Ovary (tissue), 9 donors: Measurements from ENCODE around the gene FAM47E. TPM values are rescaled to one million over a fixed set of nuclear protein-coding genes. Genes with fewer than 3 reads are reported as not detected.

ENCODE experiments used
- DNase-seq, 5 donors: peaks; one replicate each; pipeline ENCODE4 v3.0.0-alpha.2; 2019 to 2020
- H3K27ac ChIP-seq, 2 donors: fragments of 200-600 bp; one replicate each; pipeline versions ENCODE4 v1.5.1 to v1.8.0; 2019 to 2022
- H3K27me3 ChIP-seq: fragments of 200-600 bp; one replicate; pipeline ENCODE4 v1.8.0; 2022
- H3K36me3 ChIP-seq: fragments of 200-600 bp; sonication (generic); one replicate; pipeline ENCODE4 v1.5.1; 2019
- H3K4me1 ChIP-seq: one replicate; pipeline ENCODE4 v1.8.1; 2013; ENCODE audit warnings: mild to moderate bottlenecking, moderate library complexity; ENCODE audit not compliant: insufficient read depth
- H3K4me3 ChIP-seq: fragments of 200-600 bp; sonication (generic); one replicate; pipeline ENCODE4 v1.5.1; 2017
- H3K9me3 ChIP-seq, 2 donors: fragments of 200-600 bp in 1 of 2; sonication (generic) in 1 of 2; one replicate each; pipeline versions ENCODE4 v1.5.1 to v1.8.1; 2013 to 2019; ENCODE audit warnings: mild to moderate bottlenecking in 1 of 2, moderate library complexity in 1 of 2
- EP300 ChIP-seq: sonication (generic); formaldehyde crosslinking; IDR thresholded peaks from one replicate; pipeline ENCODE4 v1.6.1; 2017; ENCODE audit warnings: antibody characterized with exemption
- POLR2A ChIP-seq: fragments of 450-650 bp; IDR thresholded peaks from one replicate; pipeline ENCODE4 v1.6.1; 2017; ENCODE audit warnings: antibody characterized with exemption, mild to moderate bottlenecking, moderate library complexity
- WGBS, 3 donors: extraction: QIAGEN DNeasy Blood & Tissue Kit in 1 of 3; methylation state at CpG; one replicate each; pipeline versions ENCODE4 v1.1.5 to v1.1.7; 2013 to 2017; 5-methylcytosine and 5-hydroxymethylcytosine counted together
- intact Hi-C, 4 donors: fragments of 100-400 bp; cut with DNase I; formaldehyde crosslinking; loops; one replicate each; pipeline versions ENCODE4 v1.11.0 to v1.15.1; 2022 to 2023
- polyA plus RNA-seq, 2 donors: library from polyadenylated mRNA; stranded (reverse); fragments of 200-250 nt in 1 of 2; fragments of 350-450 nt in 1 of 2; fragmentation: Illumina TruSeq in 1 of 2; extraction: RNeasy Lipid Tissue Mini Kit (QIAGEN cat#74804) in 1 of 2; gene quantifications; one replicate each; pipeline ENCODE4 v1.2.3, GENCODE V29; 2013 to 2014
- total RNA-seq, 7 donors: library from RNA; depleted of rRNA in 2 of 7; stranded (reverse); fragments of >200 nt in 2 of 7; fragmentation: NEBNext Ultra II Directional in 3 of 7; extraction: Animal tissue kit (Norgen Biotek cat#: 25700) in 3 of 7; gene quantifications; one replicate each; pipeline versions ENCODE4 v1.1.0 to v1.2.4, GENCODE V29; 2016 to 2023
- TF ChIP-seq, protein P1 (sequence below), 3 donors: fragments of 450-650 bp in 2 of 3; fragments of 200-600 bp in 1 of 3; IDR thresholded peaks; one replicate each; pipeline versions ENCODE4 v1.5.1 to v1.8.0; 2016 to 2022; ENCODE audit warnings: antibody characterized with exemption in 3 of 3, mild to moderate bottlenecking in 1 of 3
- donor health status: DM: no; HTN: no; CAD: no; lungs with moderate emphysema.
- donor health status: DM: no; HTN: no; CAD: no.
- donor health status: Bipolar disorder and iron deficiency.
- donor health status: DM: yes; HTN: yes; CAD: no.
- donor health status: DM: no; HTN: no; CAD: no.
- donor health status: DM: yes; HTN: yes; CAD: no.

FAM47E gene
- total and polyA plus RNA-seq, 9 donors = 0.08 to 8.2 (median 2.1) TPM

DNA sequence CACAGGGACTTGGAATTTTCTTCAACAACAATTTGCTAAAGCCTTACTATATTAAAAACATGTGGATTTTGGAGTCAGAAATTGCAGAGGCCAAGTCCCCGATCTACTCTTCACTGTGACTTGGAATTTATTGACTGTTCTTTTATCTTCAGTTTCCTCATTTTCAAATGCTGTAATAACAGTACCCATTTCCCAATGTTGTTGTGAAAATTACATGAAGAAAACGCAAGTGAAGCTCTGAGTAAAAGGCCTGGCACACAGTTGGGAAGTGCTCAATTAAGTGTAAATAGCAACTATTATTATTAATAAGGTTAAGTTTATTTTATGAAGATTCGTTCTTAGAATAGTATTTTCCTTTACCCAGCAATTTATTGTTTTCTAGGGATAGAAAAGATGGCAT lies 70.7 kb downstream of the FAM47E start:
- H3K4me3 ChIP-seq = no peak overlapping the region
- no peak for DNase-seq
- H3K36me3 ChIP-seq = no peaks in the 10 kb centered on the region
- no peaks in the 10 kb centered on the region for H3K27me3 ChIP-seq
- H3K9me3 ChIP-seq = no peaks in the 10 kb centered on the region
- no peak for TF ChIP-seq EP300
- TF ChIP-seq, protein P1, sequence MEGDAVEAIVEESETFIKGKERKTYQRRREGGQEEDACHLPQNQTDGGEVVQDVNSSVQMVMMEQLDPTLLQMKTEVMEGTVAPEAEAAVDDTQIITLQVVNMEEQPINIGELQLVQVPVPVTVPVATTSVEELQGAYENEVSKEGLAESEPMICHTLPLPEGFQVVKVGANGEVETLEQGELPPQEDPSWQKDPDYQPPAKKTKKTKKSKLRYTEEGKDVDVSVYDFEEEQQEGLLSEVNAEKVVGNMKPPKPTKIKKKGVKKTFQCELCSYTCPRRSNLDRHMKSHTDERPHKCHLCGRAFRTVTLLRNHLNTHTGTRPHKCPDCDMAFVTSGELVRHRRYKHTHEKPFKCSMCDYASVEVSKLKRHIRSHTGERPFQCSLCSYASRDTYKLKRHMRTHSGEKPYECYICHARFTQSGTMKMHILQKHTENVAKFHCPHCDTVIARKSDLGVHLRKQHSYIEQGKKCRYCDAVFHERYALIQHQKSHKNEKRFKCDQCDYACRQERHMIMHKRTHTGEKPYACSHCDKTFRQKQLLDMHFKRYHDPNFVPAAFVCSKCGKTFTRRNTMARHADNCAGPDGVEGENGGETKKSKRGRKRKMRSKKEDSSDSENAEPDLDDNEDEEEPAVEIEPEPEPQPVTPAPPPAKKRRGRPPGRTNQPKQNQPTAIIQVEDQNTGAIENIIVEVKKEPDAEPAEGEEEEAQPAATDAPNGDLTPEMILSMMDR (IDR thresholded peaks at IDR 0.05) = no peak
- 62 to 75% (median 73%) methylated on average over 3 of the region's 3 CpGs for whole genome bisulfite sequencing, 3 donors
- no peak overlapping the region for H3K27ac ChIP-seq
- H3K4me1 ChIP-seq = no peaks in the 10 kb centered on the region
- intact Hi-C loops = no loop called here

DNA sequence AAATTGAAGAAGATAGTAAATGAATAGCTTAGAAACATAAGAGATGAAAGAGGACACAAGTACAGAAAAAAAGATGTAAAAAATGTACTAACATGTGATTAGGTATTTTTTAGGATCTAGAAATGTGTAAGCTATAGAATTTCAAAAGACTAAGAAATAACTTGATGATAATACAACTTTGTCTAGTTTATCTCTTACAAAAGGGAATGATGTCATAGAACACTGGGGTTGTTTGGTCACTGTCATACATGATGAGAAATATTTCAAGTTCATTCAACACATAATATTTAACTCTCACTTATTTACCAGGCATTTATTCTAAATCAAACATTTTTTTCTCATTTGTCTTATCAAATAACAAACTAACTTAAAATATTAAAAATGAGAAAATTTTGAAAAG lies 73.6 kb downstream of the FAM47E start:
- TF ChIP-seq POLR2A = no peak
- TF ChIP-seq, protein P1 (IDR thresholded peaks at IDR 0.05) = no peak
- no peak for TF ChIP-seq EP300
- no peaks in the 10 kb centered on the region for H3K9me3 ChIP-seq
- H3K27me3 ChIP-seq = no peaks in the 10 kb centered on the region
- no peak overlapping the region for H3K27ac ChIP-seq
- H3K4me1 ChIP-seq = no peaks in the 10 kb centered on the region
- intact Hi-C loops = no loop called here
- H3K4me3 ChIP-seq = no peak overlapping the region
- no peaks in the 10 kb centered on the region for H3K36me3 ChIP-seq
- no peak for DNase-seq

DNA sequence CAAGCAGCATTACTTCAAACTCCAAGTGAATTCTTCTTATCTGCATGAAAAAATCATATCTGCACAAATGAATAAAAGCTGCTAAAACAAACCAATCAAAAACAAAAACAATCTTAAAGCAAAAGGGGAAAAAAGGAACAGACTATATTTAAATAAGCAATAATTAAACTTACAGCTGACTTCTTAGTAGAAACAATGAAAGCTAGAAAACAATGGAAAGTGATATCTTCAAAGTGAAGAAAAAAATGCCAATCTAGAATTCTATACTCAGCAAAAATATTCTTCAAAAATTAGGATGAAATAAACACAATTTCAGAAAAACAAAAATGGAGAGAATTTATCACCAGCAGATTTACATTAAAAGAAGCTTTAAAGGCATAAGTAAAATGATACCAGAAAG lies 75.0 kb downstream of the FAM47E start:
- intact Hi-C loops = no loop called here
- Histone ChIP-seq H3K27me3 (no peaks in the 10 kb centered on the region), H3K4me1 (no peaks in the 10 kb centered on the region), H3K4me3 (no peak overlapping the region), H3K9me3 (no peaks in the 10 kb centered on the region), H3K27ac (no peak overlapping the region), H3K36me3 (no peaks in the 10 kb centered on the region)
- DNase-seq = no peak
- TF ChIP-seq, protein P1 (IDR thresholded peaks at IDR 0.05) = no peak
- TF ChIP-seq POLR2A = no peak
- no peak for TF ChIP-seq EP300

Other genes with a start within 250 kb of the FAM47E start
- under 1 TPM in 3 of 7 donors, not detected in 4; 0.13 to 0.57 (median 0.20) TPM for gene CXCL9, start 244.2 kb upstream of the FAM47E start, total RNA-seq
- 1 to 10 TPM in 1 of 2 donors, under 1 TPM in 1; 0.06 to 8.2 TPM for gene CXCL9, start 244.2 kb upstream of the FAM47E start, polyA plus RNA-seq
- gene CXCL10, start 228.2 kb upstream of the FAM47E start, total RNA-seq = 10 to 100 TPM in 1 of 7 donors, 1 to 10 TPM in 1, under 1 TPM in 2, not detected in 3; 0.24 to 17.3 (median 1.0) TPM
- 1 to 10 TPM in 1 of 2 donors, under 1 TPM in 1; 0.12 to 5.3 TPM for gene CXCL10, start 228.2 kb upstream of the FAM47E start, polyA plus RNA-seq
- under 1 TPM in 2 of 7 donors, not detected in 5; 0.18 to 0.57 TPM for gene CXCL11, start 215.7 kb upstream of the FAM47E start, total RNA-seq
- gene CXCL11, start 215.7 kb upstream of the FAM47E start, polyA plus RNA-seq = 1 to 10 TPM in 1 of 2 donors, not detected in 1; 1.1 TPM
- gene ART3, start 177.0 kb upstream of the FAM47E start, total RNA-seq = under 1 TPM in 3 of 7 donors, not detected in 4; 0.41 to 0.83 (median 0.71) TPM
- 1 to 10 TPM in 1 of 2 donors, under 1 TPM in 1; 0.11 to 1.5 TPM for gene ART3, start 177.0 kb upstream of the FAM47E start, polyA plus RNA-seq
- gene NUP54, start 103.3 kb upstream of the FAM47E start, total RNA-seq = 10 to 100 TPM; 26.1 to 53.8 (median 45.4) TPM
- gene NUP54, start 103.3 kb upstream of the FAM47E start, polyA plus RNA-seq = 10 to 100 TPM; 25.2 to 33.4 TPM
- gene SCARB2, start 37.9 kb upstream of the FAM47E start, total RNA-seq = 100 to 1,000 TPM in 6 of 7 donors, 10 to 100 TPM in 1; 98.8 to 163 (median 132) TPM
- 100 to 1,000 TPM in 1 of 2 donors, 10 to 100 TPM in 1; 83.1 to 239 TPM for gene SCARB2, start 37.9 kb upstream of the FAM47E start, polyA plus RNA-seq
- gene STBD1, start 55.0 kb downstream of the FAM47E start, total RNA-seq = 1 to 10 TPM; 2.1 to 7.0 (median 4.6) TPM
- 1 to 10 TPM; 3.3 to 4.2 TPM for gene STBD1, start 55.0 kb downstream of the FAM47E start, polyA plus RNA-seq
- gene CCDC158, start 169.4 kb downstream of the FAM47E start, total RNA-seq = under 1 TPM in 4 of 7 donors, not detected in 3; 0.11 to 0.20 (median 0.15) TPM
- gene CCDC158, start 169.4 kb downstream of the FAM47E start, polyA plus RNA-seq = under 1 TPM; 0.02 to 0.23 TPM
- 10 to 100 TPM in 2 of 7 donors, 1 to 10 TPM in 5; 1.1 to 70.1 (median 5.7) TPM for gene SHROOM3, start 183.5 kb downstream of the FAM47E start, total RNA-seq
- 1 to 10 TPM in 1 of 2 donors, under 1 TPM in 1; 0.80 to 1.9 TPM for gene SHROOM3, start 183.5 kb downstream of the FAM47E start, polyA plus RNA-seq